NCI-H510A (cell line): ENCODE measurements around the gene SIPA1L3.

Source experiments
- DNase-seq: peaks from one replicate; lab custom pipeline; 2025; lab: John Stamatoyannopoulos, UW

The SIPA1L3 gene

DNA sequence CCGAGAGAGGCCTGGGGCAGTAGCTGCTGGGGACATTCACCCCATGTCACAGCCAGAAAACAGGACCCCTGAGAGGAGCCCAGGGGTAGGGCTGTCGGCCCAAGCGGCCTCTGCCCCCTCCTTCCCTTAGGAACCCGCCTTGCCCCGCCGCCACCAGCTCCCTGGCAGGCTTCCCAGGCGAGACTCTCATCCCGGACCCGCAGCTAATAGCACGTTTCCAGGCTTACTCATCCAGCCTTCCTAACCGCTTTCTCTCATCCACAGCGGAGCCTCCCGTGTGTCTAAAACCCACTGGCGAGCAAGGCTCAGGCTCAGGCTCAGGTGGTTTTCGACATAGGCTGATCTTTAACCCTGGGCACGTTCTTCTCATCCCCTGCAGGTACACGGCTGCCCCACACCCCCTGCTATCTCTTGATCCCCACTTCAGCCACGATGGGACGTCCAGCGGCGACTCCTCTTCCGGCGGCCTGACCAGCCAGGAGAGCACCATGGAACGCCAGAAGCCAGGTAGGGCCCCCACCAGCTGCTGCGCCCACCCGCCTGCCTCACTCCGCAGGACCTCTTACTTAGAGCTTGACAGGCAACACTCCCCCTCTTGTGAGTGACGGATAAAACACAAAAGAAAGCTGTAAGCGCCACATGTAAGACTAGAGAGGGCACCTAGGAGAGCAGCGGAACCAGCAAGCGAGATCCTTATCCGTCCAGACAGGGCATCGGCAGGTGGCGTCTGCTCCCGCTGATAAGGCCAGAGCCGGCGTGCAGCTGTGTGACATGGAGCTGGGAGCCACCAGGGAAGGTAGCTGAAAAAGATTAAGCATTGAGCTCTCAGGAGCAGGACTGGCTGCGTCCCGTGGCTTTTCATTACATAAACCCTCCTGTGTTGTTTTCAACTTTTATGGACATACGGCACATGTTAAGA lies 245.7 kb downstream of the SIPA1L3 start:
- no peak for DNase-seq

DNA sequence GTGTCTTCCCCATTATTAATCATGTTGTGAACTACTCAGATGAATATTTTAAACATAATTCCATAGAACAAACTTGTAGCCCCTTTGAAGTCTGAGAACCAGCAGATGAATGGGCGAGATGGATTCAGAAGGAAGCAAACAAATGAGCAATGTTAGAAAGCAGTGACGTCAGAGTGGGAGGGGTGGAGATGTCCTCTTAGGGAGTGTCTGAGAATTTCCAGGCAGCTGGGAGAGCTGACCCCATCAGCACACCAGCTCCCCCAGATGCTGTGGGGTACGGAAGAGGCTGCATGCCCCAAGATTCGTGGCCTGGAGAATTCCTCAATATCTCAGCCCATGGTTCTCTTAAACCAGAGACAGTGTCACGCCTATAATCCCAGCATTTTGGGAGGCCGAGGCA lies 248.4 kb downstream of the SIPA1L3 start:
- no peak for DNase-seq

DNA sequence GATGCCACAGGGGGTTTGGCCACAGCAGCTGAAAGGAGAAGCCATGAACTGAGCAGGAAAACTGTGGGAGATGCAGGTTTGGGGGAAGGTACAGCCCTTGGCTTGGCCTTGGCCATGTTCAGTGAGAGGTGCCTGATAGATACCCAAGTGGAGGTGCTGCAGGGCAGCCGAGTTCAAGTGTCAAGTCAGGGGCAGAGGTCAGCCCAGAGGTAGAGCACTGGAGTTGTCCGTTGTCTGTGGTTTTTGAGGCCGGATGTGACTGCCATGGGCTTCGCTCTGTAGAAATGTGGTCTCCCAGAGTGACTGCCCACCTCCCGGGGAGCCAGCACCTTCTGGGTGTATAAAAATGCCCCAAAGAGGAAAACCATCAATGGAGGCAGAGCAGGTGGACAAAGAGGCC lies 251.7 kb downstream of the SIPA1L3 start:
- no peak for DNase-seq

DNA sequence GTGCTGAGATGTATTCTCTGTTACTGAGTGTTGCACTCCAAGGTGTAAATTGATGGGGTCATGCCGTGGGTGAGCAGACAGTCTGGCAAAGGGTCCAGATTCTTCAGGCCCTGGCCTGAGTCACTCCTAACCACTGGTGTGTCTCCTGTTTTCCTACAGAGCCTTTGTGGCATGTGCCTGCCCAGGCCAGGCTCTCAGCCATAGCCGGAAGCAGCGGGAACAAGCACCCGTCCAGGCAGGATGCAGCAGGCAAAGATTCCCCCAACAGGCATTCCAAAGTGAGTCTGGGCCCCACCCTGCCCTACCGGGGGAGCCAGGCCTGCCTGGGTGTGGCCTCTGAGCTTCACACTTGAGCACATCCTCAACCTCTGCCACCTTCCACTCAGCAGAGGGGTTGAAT lies 255.1 kb downstream of the SIPA1L3 start:
- no peak for DNase-seq

DNA sequence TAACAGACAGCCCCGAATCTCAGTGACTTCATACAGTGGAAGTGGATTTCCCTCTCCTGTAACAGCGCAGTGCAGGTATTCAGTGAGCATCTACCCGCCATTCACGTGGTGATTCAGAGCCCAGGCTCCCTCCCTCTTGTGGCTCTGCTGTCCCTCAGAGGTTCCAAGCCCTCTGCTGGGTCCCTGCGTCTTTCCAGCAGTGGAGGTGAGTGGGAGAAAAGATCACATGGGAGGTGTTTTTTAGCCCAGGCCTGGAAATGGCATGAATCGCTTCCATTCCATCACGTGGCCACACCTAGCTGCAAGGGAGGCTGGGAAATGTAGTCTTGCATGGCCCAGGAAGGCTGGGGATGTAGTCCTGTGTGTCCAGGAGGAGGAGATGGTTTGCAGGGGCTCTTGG lies 255.6 kb downstream of the SIPA1L3 start:
- DNase-seq = no peak

DNA sequence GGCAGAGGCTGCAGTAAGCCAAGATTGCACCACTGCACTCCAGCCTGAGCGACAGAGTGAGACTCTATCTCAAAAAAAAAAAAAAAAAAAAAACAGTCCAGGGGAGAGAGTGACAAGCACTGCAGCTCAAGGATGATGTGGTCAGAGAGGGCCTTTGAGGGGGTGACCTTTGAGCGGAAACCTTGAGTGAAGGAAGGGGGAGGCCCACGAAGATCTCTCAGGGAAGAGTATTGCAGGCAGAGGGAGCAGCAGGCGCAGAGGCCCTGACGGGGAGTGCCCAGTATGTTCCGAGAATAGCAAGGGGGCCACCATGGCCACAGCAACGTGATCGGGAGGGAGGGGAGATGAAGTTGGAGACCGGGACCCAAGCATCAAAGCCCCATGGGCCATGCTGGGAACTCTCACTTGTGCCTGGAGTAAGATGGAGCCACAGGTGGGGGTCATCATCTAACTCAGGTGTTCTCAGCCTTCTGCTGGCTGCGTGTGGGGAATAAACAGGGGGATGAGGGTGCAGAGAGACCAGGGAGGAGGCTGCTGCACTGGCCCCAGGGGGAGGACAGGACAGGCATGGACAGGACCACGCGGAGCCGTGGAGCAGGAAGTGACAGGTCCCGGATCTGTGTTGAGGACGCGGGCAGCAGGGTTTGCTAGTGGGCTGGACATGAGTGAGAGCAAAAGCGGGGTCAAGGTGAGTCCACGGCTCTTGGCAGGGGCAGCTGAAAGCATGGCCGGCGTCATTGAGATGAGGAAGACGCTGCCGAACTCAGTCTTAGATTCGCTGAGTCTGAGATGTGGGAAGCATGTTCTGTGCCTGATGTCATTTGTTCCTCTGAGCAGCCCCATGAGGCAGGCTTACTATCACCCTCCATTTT lies 256.6 kb downstream of the SIPA1L3 start:
- DNase-seq = no peak

DNA sequence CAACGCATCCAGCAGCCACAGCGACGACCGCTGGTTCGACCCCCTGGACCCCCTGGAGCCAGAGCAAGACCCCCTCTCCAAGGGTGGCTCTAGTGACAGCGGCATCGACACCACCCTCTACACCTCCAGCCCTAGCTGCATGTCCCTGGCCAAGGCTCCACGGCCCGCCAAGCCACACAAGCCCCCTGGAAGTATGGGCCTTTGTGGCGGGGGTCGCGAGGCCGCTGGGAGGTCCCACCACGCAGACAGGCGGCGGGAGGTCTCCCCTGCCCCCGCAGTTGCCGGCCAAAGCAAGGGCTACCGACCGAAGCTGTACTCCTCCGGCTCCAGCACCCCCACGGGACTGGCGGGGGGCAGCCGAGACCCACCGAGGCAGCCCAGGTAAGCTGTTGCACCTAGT lies 257.5 kb downstream of the SIPA1L3 start:
- DNase-seq = no peak

DNA sequence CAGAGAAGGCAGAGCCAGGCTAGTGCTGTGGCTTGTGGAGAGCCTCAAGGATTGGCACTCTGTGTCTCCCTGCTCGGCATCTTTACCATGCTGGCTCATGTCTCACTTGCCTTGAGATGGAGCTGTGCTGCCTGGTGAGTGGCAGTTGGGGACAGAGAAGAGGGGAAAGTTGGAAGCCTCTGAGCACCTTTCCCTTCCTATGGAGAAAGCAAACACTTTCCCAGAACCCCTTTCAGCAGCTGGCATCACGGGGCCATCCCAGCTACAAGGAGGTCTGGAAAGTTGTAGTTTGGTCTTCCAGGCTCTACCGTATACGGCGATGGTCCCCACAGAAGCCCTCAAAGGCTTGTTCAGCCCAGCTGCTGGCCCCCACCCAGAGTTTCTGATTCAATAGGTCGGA lies 258.3 kb downstream of the SIPA1L3 start:
- no peak for DNase-seq

DNA sequence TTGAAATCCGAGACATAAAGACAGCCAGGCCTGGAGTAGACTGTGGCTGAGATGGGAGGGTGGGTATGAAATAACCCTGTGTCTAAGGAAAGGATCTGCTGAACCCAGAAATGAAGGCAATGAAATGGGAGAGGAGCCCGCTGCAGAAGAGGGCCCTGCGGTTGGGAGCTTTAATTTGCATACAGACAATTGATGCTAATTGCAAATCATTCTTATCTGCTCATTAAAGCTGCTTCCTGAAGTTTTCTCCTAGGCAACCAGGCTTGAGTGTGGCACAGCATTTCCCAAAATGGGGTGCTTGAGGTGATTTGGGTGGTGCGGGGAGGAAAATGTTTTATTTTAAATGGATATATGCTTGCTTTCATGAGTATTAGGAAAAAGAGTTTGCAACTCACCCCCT lies 261.6 kb downstream of the SIPA1L3 start:
- DNase-seq = no peak

DNA sequence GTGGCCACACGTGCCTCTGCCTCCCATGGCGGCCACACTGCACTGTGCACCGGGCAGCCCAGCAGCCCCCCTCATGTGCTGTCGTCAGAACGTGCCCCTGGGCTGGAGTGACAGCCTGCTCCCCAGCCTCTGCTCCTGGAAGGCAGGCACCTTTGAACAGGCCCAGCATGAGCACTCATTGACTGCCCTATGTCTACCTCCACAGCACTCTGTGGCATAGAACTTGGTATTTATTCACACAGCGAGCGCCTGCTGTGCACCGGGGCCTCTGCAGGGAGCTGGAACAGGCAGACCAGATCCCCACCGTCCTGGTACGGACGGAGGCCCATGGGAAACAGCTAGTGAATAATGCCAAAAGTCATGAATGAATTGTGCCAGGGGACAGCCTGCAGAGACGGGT lies 263.3 kb downstream of the SIPA1L3 start:
- no peak for DNase-seq

DNA sequence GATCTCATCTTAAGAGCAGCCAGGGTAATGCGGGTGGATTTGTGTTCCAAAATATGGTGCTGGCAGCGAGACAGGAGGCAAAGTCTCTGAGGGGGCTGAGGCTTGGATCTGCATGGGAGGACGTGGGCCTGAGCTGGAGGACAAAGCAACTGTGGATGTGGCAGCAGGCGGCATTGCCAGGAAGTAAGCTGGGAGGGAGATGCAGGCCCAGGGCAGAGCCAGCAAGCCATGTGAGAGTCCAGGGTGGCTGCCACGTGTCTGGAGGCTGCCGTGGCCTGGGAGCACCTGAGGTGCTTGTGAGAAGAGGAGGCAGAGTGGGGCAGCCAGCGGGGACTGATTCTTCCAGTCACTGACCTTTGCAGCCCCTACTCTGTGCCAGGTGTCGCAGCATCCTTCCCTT lies 265.0 kb downstream of the SIPA1L3 start:
- no peak for DNase-seq

DNA sequence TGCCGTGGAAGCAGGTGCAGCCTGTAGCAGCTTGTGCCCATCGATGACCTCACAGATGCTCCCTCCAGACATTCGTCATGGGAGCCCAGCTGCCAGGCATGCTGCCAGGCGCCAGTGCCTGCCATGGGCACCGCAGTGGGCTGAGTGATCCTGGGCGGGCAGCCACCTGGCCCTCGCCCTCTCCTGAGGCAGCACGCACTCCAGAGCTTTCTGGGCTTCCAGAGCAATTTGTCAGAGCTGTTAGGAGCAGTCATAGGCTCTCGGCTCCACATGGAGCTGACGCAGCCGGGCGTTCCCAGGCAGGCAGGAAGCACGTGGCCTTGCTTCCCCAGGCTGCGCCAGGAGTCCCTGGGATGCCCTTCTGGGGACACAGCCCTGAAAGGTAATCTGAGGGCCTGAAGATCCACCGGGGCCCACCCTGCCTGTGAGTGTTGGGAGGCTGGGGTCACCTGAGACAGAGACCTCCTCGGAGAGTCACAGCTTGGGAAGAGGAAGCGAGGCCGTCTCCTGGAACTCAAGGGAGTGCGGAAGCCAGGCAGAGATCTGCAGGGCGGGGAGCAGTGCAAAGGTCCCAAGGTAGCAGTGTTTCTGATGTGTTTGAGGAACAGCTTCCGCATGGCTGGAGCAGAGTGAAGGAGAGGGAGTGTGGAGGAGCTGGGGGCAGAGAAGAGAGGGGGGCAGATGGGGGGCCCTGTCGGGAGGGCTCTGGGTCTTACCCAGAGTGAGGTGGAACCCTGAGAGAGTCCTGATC lies 266.5 kb downstream of the SIPA1L3 start:
- DNase-seq = peak; percentile 27

DNA sequence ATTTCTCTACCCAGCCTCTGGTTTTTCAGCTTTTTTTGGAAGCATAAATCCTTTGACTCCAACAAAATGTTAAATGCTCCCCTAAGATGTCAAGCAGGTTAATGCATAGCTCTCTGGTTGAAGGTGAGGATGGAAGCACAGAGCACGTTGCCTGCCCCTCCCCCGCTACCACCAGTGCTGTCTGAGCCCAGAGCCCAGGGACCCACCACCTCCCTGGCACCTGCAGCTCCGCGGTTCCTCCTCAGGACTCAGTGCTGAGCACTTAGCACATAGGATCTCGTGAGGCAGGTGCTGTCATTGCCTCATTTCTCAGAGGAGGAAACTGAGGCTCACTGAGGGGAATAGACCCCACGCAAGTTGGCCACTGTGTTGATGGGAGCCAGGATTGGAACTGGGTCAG lies 268.4 kb downstream of the SIPA1L3 start:
- DNase-seq = no peak

DNA sequence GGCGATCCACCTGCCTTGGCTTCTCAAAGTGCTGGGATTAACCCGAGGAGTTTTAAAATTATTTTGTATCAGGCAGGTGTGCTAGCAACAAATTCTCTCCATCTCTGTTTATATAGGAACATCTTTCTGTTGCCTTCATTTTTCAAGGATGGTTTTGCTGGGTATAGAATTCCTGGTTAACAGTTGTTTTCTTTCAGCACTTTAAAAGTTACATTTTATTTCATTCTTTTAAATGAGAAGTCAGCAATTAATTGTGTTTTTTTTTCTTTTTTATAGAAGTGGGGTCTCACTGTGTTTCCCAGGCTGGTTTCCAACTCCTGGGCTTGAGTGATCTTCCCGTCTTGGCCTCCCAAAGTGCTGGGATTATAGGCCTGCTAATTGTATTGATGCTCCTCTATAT lies 273.1 kb downstream of the SIPA1L3 start:
- no peak for DNase-seq

DNA sequence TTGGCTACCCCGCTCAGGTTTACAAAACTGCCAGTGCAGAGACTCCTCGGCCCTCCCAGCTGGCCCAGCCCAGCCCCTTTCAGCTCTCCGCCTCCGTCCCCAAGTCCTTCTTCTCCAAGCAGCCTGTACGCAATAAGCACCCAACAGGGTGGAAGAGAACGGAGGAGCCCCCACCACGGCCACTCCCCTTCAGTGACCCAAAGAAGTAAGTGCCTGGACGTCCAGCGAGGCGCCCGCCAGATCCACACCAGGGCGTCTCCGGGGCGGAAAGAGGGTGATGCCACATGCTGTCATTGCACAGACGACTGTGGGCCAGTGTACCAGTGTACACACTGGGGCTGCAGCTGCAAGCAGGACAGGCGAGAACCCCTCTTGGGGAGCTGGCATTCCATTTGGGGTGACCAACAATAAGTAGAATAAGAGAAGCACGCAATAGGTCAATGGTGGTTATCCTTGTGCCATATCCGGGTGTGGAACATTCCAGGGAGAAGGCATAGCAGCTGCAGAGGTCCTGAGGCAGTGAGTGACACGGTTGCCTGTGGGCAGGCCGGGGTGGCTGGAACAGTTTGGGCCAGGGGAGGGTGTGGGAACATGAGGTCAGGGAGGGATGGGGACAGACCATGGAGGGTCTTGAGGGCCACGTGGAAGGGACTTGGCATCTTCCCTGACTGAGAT lies 275.7 kb downstream of the SIPA1L3 start:
- no peak for DNase-seq

DNA sequence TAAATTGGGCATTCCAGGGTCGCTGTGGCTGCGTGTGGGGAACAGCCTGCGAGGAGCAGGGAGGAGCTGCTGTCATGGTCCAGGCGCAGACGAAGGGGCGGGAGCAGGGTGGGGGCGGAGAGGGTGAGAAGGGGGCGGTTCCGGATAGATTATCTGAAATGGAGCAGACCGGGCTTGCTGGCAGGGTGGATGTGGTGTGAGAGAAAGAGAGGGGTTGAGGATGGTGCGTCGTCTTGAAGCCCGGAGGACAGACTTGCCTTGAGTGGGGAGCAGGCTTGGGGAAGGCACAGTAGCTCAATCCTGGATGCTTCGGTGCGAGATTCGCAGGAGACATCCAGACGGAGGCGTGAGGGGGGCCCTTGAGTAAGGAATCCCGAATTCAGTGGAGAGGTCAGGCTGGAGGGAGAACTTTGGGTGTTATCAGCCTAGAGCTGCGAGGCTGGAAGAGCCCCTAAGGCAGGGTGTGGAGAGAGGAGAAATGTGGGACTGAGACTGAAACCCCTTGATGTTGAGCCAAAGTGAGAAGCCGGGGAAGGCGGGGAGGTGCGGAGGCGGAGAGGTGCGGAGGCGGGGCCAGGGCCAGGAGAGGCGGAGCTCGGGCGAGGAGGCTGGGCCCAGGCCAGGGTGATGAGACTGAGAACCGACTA lies 276.4 kb downstream of the SIPA1L3 start:
- DNase-seq = no peak

DNA sequence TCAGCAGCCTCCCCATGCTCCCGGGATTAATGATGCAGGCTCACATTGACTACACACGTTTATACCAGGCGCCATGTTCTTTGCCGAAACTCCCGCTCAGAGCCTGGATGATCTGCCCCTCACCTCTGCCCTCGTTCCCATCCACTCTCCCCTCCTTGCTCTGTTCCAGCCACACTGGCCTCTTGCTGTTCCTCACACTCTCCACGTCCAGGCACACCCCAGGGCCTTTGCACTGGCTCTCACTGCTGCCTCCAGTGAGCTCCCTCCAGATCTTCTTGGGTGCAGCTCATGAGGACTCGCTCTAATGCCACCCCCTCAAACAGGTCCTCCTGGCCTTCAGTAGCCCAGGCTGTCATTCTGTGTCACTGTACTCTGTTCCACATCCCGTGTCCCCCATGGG lies 277.8 kb downstream of the SIPA1L3 start:
- no peak for DNase-seq

DNA sequence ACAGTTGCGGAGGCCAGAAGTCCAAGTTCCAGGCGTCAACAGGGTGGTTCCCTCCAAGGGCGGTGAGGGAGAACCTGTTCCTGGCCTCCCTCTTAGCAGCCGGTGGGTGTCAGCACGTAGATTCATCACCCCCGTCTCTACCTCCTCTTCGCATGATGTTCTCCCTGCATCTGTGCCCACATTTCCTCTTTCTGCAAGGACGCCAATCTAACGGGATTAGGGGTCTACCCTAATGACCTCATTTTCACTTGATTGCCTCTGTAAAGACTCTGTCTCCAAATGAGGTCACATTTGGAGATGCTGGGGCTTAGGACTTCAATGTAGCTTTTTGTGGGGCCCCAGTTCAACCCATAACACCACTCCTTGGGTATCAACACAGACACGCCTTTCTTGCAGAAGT lies 278.6 kb downstream of the SIPA1L3 start:
- no peak for DNase-seq

DNA sequence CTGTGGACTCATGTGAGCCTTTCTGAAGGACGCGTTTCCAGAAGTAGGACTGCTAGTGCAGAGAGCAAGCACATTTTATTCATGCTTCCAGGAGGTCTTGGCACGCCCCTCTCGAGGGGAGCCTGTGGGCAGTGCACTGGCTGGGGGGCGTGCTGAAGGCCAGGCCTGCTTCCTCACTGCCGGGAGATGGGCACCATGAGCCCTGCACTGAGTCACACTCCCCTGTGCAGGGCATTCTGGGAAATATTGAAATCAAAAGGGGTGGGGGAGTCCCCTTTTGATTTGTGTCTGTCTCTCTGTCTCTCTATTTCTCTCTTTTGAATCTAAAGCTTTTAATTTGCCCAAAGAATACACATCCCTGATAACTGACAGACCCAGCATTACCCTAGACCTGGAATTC lies 283.1 kb downstream of the SIPA1L3 start:
- DNase-seq = no peak

DNA sequence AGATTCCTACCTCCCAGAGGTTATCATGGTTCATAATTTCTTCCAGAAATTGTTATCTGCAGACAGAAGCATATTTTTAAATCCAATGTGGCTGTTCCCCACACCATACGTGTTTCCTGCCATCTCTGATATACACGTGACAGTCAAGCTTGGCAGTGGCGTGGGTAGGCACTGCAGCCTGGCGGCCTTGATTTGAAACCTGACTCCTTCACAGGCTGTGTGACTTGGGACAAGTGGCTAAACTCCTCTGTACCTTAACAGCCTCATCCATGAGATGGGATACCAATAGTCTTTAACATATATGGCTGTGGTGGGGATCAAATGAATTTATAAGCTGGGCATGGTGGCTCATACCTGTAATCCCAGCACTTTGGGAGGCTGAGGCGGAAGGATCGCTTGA lies 283.8 kb downstream of the SIPA1L3 start:
- no peak for DNase-seq

DNA sequence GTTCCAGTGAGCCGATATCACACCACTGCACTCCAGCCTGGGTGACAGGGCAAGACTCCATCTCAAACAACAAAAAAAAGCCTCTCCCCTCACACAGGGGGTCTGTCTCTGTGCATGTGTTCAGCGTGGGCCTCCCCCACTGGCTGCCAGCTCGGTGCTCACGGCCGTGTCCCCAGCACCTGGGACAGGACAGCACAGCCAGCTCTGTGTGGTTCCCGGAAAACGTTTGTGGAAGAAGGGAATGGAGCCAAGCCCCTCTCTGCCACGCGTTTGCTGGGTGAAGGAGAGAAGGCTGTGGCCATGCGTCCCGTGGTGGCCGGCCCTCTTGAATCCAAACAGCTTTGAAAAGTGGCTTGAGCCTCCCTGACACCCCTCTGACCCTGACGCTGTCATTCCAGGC lies 284.7 kb downstream of the SIPA1L3 start:
- DNase-seq = no peak
